ENCODE measurements around the gene EXOC4.
"Not testable (repeated sequence)": the region's sequence is repeated elsewhere in the genome, so short reads cannot be mapped to it uniquely, and the experiment has no call there.

The EXOC4 gene

GRCh38 chr7:133777701-133778100 is 524.8 kb downstream of the EXOC4 start:
- DNase-seq (ENCODE audit: extremely low spot score) = no peak
- POLR2A ChIA-PET = no interaction called here
- CTCF ChIA-PET = no interaction called here
- TF ChIP-seq, protein P1, sequence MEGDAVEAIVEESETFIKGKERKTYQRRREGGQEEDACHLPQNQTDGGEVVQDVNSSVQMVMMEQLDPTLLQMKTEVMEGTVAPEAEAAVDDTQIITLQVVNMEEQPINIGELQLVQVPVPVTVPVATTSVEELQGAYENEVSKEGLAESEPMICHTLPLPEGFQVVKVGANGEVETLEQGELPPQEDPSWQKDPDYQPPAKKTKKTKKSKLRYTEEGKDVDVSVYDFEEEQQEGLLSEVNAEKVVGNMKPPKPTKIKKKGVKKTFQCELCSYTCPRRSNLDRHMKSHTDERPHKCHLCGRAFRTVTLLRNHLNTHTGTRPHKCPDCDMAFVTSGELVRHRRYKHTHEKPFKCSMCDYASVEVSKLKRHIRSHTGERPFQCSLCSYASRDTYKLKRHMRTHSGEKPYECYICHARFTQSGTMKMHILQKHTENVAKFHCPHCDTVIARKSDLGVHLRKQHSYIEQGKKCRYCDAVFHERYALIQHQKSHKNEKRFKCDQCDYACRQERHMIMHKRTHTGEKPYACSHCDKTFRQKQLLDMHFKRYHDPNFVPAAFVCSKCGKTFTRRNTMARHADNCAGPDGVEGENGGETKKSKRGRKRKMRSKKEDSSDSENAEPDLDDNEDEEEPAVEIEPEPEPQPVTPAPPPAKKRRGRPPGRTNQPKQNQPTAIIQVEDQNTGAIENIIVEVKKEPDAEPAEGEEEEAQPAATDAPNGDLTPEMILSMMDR (IDR thresholded peaks at IDR 0.05; ENCODE audit: control extremely low read depth, extremely low read depth, low read depth, missing control alignments) = no peak

DNA sequence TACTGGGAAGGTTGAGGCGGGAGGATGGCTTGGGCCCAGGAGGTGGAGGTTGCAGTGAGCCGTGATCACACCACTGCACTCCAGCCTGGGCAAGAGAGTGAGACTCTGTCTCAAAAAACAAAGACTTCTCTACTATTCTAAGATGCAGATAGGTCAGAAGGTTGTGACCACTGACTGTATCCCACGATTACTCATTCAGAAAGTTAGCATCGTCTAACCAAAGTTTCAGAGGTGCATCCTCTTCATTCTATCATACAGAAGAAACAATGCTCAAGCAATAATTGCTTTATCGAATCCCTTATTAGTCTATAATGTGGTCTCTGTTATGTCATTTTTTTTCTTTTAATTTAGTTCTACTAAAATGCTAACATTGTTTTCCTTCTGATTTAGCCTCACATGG is 525.6 kb downstream of the EXOC4 start:
- ChIA-PET POLR2A (no interaction called here), CTCF (no interaction called here)
- peak; percentile 26 for DNase-seq (ENCODE audit: extremely low spot score)
- TF ChIP-seq, protein P1 (IDR thresholded peaks at IDR 0.05; ENCODE audit: control extremely low read depth, extremely low read depth, low read depth, missing control alignments) = no peak

GRCh38 chr7:133779538-133779937 is 526.7 kb downstream of the EXOC4 start:
- CTCF ChIA-PET = interaction anchor here (1.1 kb wide), 1 partner anchor 35 kb away, joined by 3 read pairs; no protein-coding TSS in a partner anchor
- DNase-seq (ENCODE audit: extremely low spot score); POLR2A ChIA-PET: not testable (repeated sequence)

DNA sequence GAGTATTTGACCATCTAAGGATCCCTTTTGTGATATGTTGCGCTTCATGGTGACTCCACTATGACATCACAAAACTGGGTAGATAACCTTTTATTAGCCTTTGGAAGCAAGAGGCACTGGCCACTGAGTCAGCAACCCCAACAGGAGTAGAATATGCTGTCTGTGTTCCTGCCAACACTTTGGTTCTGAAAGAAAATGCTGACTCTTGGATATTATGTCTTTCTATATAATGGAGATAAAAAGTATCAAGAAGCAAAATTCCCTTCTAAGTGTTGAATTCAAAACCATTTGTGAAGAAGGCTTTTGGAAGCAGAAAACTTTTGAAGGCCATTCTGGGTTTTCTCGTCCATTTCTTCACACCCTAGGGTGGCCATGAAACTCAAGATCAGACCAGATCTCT is 528.0 kb downstream of the EXOC4 start:
- DNase-seq (ENCODE audit: extremely low spot score) = no peak
- TF ChIP-seq, protein P1 (IDR thresholded peaks at IDR 0.05; ENCODE audit: control extremely low read depth, extremely low read depth, low read depth, missing control alignments) = no peak
- POLR2A ChIA-PET = no interaction called here
- CTCF ChIA-PET = no interaction called here

GRCh38 chr7:133781486-133782090 is 528.7 kb downstream of the EXOC4 start:
- DNase-seq (ENCODE audit: extremely low spot score) = no peak
- ChIA-PET POLR2A (no interaction called here), CTCF (interaction anchor here (1.0 to 1.1 kb wide), 2 partner anchors 10 kb away, joined by 3 read pairs; no protein-coding TSS in a partner anchor)
- TF ChIP-seq, protein P1 (IDR thresholded peaks at IDR 0.05; ENCODE audit: control extremely low read depth, extremely low read depth, low read depth, missing control alignments) = no peak

DNA sequence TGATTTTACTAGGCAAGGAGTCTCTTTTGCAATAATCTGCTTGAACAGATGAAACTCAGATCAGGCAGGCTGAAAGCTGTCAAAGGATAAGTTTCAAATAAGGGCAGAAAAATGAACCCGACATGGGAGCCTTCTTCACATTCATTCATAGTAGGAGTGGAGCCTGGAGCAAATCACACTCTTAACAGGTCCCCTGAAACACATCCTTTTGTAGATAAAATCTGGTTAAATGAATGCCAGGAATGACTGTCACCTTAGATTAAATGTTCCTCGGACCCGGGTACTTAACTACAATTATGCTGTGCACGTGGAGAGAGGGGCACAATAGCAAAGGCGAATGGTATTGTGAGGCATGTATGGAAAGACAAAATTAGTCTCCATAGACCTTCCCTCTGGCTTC is 529.6 kb downstream of the EXOC4 start:
- POLR2A ChIA-PET = no interaction called here
- TF ChIP-seq, protein P1 (IDR thresholded peaks at IDR 0.05; ENCODE audit: control extremely low read depth, extremely low read depth, low read depth, missing control alignments) = no peak
- CTCF ChIA-PET = interaction anchor here (1.0 to 1.1 kb wide), 2 partner anchors 9 to 11 kb away, joined by 3 read pairs; no protein-coding TSS in a partner anchor

DNA sequence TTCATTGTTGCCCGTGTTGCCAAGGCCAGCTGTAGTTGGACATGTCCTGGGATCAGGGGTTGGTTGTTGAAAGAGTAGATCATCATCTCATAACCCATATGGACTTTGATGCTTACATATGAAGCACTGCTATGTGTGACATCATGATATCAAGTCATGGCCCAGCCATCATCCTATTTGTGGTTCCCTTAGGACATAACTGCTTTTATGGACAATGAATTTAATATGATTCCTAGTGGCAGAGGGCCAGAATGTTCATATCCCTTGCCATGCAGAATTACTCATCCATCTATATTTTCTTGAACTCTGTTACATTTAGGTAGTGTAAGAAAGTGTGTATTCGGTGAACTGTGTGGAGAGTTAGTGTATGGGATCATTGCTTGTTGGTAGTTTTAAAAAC is 530.4 kb downstream of the EXOC4 start:
- CTCF ChIA-PET = no interaction called here
- POLR2A ChIA-PET = no interaction called here
- no peak for DNase-seq (ENCODE audit: extremely low spot score)
- TF ChIP-seq, protein P1 (IDR thresholded peaks at IDR 0.05; ENCODE audit: control extremely low read depth, extremely low read depth, low read depth, missing control alignments) = no peak

More for the DNA sequence above, 529.6 kb downstream of the EXOC4 start:
- DNase-seq (ENCODE audit: extremely low spot score) = no peak

All from GM10248 (cell line).